Measurements from ENCODE around the gene RAB7A. TPM values are rescaled to one million over a fixed set of nuclear protein-coding genes. Genes with fewer than 3 reads are reported as not detected.
A peak's percentile ranks its signal among the peaks of the same experiment; 100 is the strongest.

Gene RAB7A
- total and polyA plus RNA-seq, 4 experiments from 2014 or later = 141 to 269 (median 168) TPM

- no peaks in the 10 kb centered on the region for H3K27me3 ChIP-seq (ENCODE audit: insufficient read depth, low read length)
- Mint-ChIP-seq H3K27ac (peak overlapping the region in 4 of 7 donors; percentile 5 to 69 (median 17)), H3K4me3 (peak overlapping the region in 4 of 8 donors; percentile 12 to 49 (median 42)), H3K27me3 (no peaks in the 10 kb centered on the region), H3K4me1 (peaks cover 48 to 82% (median 66%) of the 10 kb centered on the region in 4 donors), H3K9me3 (no peaks in the 10 kb centered on the region), H3K36me3 (peaks cover 9 to 22% of the 10 kb centered on the region in 2 donors)
- ChIA-PET CTCF (ENCODE audit: partially characterized antibody) (no interaction called here), POLR2A (ENCODE audit: partially characterized antibody) (no interaction called here)
- H3K4me3 ChIP-seq (ENCODE audit: low read length in 2 of 2) = no peak overlapping the region
- no peaks in the 10 kb centered on the region for H3K9me3 ChIP-seq (ENCODE audit: control insufficient read depth in 1 of 2, low read length in 2 of 2)
- intact Hi-C loops (cut with micrococcal nuclease) = no loop called here
- H3K27ac ChIP-seq (ENCODE audit: low read depth, low read length) = no peak overlapping the region
- no peak for DNase-seq
- no peaks in the 10 kb centered on the region for H3K36me3 ChIP-seq (ENCODE audit: insufficient read depth, low read length)
- H3K4me1 ChIP-seq (ENCODE audit: insufficient read depth, low read length) = peaks cover 51% of the 10 kb centered on the region
Observed at GRCh38 chr3:128775241-128775640, 49.3 kb downstream of the RAB7A start.

- no peaks in the 10 kb centered on the region for H3K9me3 Mint-ChIP-seq
- no peaks in the 10 kb centered on the region for H3K36me3 ChIP-seq (ENCODE audit: insufficient read depth, low read length)
- CTCF ChIA-PET (ENCODE audit: partially characterized antibody) = no interaction called here
- no peak for DNase-seq
- POLR2A ChIA-PET (ENCODE audit: partially characterized antibody) = no interaction called here
- H3K4me1 ChIP-seq (ENCODE audit: insufficient read depth, low read length) = peaks cover 53% of the 10 kb centered on the region
- peaks cover 9 to 22% of the 10 kb centered on the region in 2 donors for H3K36me3 Mint-ChIP-seq
- no peak overlapping the region for H3K4me3 ChIP-seq (ENCODE audit: low read length in 2 of 2)
- H3K4me1 Mint-ChIP-seq = peaks cover 47 to 82% (median 65%) of the 10 kb centered on the region in 4 donors
- H3K27ac ChIP-seq (ENCODE audit: low read depth, low read length) = no peak overlapping the region
- peak overlapping the region in 2 of 7 donors; percentile 3 to 71 for H3K27ac Mint-ChIP-seq
- H3K9me3 ChIP-seq (ENCODE audit: control insufficient read depth in 1 of 2, low read length in 2 of 2) = no peaks in the 10 kb centered on the region
- H3K27me3 ChIP-seq (ENCODE audit: insufficient read depth, low read length) = no peaks in the 10 kb centered on the region
- H3K4me3 Mint-ChIP-seq = peak overlapping the region in 2 of 8 donors; percentile 35 to 57
- intact Hi-C loops (cut with micrococcal nuclease) = no loop called here
- no peaks in the 10 kb centered on the region for H3K27me3 Mint-ChIP-seq
Observed at GRCh38 chr3:128775906-128776542, 50.0 kb downstream of the RAB7A start.

DNA sequence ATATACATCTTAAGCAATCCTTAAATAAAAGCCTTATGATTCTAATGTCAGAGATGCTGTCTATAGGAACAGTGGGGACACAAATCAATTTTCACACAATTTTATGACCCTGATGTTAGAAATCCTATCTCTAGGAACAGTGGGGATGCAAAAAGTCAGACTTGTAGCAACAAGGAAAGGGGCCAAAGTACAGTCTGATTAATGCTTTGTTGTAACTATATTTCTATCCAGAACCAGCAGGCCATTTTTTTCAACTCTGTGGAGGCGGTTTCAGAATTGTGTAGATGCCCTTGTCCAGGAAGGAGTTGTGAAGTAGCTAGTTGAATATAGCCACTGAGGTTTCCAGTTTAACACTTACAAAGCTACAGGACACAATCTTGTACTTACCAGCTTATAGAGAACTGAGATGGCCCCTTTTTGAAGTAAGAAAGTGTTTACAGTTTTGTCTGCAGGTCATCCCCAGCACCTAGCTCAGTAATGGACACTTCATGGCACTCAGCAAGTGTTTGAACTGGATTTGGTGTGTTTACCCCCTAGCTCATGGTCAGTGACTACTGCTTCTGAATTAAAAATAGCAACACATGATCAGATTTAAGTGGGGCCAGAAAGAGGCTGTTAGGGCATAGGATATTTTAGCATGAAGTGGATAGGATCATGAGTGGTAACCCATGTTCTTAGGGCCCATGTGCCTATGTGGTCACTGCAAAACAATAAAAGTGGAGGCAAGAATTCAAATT is 54.3 kb downstream of the RAB7A start:
- H3K4me3 Mint-ChIP-seq = no peak overlapping the region

GRCh38 chr3:128781164-128781563 is 55.2 kb downstream of the RAB7A start:
- Histone ChIP-seq H3K27me3 (ENCODE audit: insufficient read depth, low read length) (no peaks in the 10 kb centered on the region), H3K4me3 (ENCODE audit: low read length in 2 of 2) (no peak overlapping the region), H3K9me3 (ENCODE audit: control insufficient read depth in 1 of 2, low read length in 2 of 2) (no peaks in the 10 kb centered on the region), H3K4me1 (ENCODE audit: insufficient read depth, low read length) (peaks cover 58% of the 10 kb centered on the region), H3K27ac (ENCODE audit: low read depth, low read length) (no peak overlapping the region), H3K36me3 (ENCODE audit: insufficient read depth, low read length) (no peaks in the 10 kb centered on the region)
- Mint-ChIP-seq H3K9me3 (no peaks in the 10 kb centered on the region), H3K4me1 (peaks cover 52 to 87% (median 71%) of the 10 kb centered on the region in 4 donors), H3K27ac (peak overlapping the region in 6 of 7 donors; percentile 1 to 67 (median 56)), H3K27me3 (no peaks in the 10 kb centered on the region), H3K4me3 (no peak overlapping the region), H3K36me3 (peaks cover 5 to 6% of the 10 kb centered on the region in 2 donors)
- intact Hi-C loops (cut with micrococcal nuclease) = no loop called here
- POLR2A ChIA-PET (ENCODE audit: partially characterized antibody) = interaction anchor here (0.6 to 1.1 kb wide), 2 partner anchors 14 to 110 kb away, joined by 3 read pairs; no protein-coding TSS in a partner anchor
- no peak for DNase-seq
- CTCF ChIA-PET (ENCODE audit: partially characterized antibody) = interaction anchor here (1.1 to 3.7 kb wide), 4 partner anchors 12 to 100 kb away, joined by 3 to 25 read pairs (median 18); no protein-coding TSS in a partner anchor

More for the DNA sequence above, 54.3 kb downstream of the RAB7A start:
- CTCF ChIA-PET (ENCODE audit: partially characterized antibody) = interaction anchor here (1.1 to 3.7 kb wide), 8 partner anchors 9 to 99 kb away, joined by 3 to 25 read pairs (median 6); no protein-coding TSS in a partner anchor
- Mint-ChIP-seq H3K9me3 (no peaks in the 10 kb centered on the region), H3K27me3 (no peaks in the 10 kb centered on the region), H3K36me3 (peaks cover 5 to 6% of the 10 kb centered on the region in 2 donors), H3K27ac (peak overlapping the region in 6 of 7 donors; percentile 6 to 88 (median 63)), H3K4me1 (peaks cover 54 to 90% (median 73%) of the 10 kb centered on the region in 4 donors)
- Histone ChIP-seq H3K4me3 (ENCODE audit: low read length in 2 of 2) (no peak overlapping the region), H3K27me3 (ENCODE audit: insufficient read depth, low read length) (no peaks in the 10 kb centered on the region), H3K4me1 (ENCODE audit: insufficient read depth, low read length) (peaks cover 62% of the 10 kb centered on the region), H3K36me3 (ENCODE audit: insufficient read depth, low read length) (no peaks in the 10 kb centered on the region), H3K27ac (ENCODE audit: low read depth, low read length) (no peak overlapping the region), H3K9me3 (ENCODE audit: control insufficient read depth in 1 of 2, low read length in 2 of 2) (no peaks in the 10 kb centered on the region)
- POLR2A ChIA-PET (ENCODE audit: partially characterized antibody) = interaction anchor here (3.3 kb wide), 1 partner anchor 8 kb away, joined by 11 read pairs; no protein-coding TSS in a partner anchor
- intact Hi-C loops (cut with micrococcal nuclease) = no loop called here
- DNase-seq = no peak

DNA sequence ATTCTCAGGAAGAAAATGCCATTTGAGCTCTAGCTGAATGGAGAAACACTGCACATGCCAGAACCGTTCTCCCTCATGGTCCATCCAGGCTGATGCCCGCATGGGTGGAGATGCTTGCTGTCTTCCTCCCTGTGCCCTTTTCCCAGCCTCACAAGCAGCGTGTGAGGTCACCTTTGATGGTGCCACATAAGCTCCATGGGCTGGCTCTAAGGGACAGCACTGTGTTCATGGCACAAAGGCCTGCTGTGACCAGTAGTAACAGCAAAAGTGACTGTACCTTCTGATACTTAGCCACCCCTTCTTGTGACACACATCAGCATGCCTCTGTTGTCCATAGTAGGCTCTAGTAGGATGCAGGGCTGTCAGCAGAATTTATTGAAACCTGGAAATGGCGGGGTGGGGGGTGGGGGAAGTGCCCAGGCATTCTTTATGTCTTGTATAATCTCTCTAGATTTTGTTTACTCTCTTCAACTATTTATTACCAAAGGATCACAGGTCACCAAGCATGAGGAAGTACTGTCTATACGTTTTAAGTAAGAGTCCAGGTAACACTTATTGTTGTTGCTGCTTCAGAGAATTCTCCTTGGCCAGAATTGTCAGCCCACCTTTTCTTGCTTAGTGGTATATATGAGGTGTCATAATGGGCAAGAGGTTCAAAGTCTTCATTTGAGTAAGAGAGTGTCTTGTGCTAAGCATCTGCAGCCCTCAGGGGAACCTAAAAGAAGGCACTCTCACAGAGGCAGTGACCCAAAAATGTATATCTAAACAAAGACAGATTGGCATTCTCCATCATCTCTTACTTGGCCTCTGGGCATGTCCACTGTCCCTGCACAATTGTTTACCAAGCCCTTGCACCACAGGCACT is 56.5 kb downstream of the RAB7A start:
- H3K36me3 ChIP-seq (ENCODE audit: insufficient read depth, low read length) = no peaks in the 10 kb centered on the region
- Mint-ChIP-seq H3K4me1 (peaks cover 55 to 87% (median 74%) of the 10 kb centered on the region in 4 donors), H3K27ac (peak overlapping the region in 6 of 7 donors; percentile 31 to 74 (median 58)), H3K36me3 (peaks cover 0 to 2% of the 10 kb centered on the region in 2 donors), H3K27me3 (no peaks in the 10 kb centered on the region), H3K4me3 (no peak overlapping the region), H3K9me3 (no peaks in the 10 kb centered on the region)
- peaks cover 62% of the 10 kb centered on the region for H3K4me1 ChIP-seq (ENCODE audit: insufficient read depth, low read length)
- ChIA-PET CTCF (ENCODE audit: partially characterized antibody) (interaction anchor here (2.8 to 3.6 kb wide), 2 partner anchors 12 to 64 kb away, joined by 15 to 20 read pairs; no protein-coding TSS in a partner anchor), POLR2A (ENCODE audit: partially characterized antibody) (no interaction called here)
- H3K4me3 ChIP-seq (ENCODE audit: low read length in 2 of 2) = no peak overlapping the region
- H3K27ac ChIP-seq (ENCODE audit: low read depth, low read length) = no peak overlapping the region
- DNase-seq = peak in 1 of 5 donors; percentile 17
- intact Hi-C loops (cut with micrococcal nuclease) = no loop called here
- no peaks in the 10 kb centered on the region for H3K27me3 ChIP-seq (ENCODE audit: insufficient read depth, low read length)
- H3K9me3 ChIP-seq (ENCODE audit: control insufficient read depth in 1 of 2, low read length in 2 of 2) = no peaks in the 10 kb centered on the region

DNA sequence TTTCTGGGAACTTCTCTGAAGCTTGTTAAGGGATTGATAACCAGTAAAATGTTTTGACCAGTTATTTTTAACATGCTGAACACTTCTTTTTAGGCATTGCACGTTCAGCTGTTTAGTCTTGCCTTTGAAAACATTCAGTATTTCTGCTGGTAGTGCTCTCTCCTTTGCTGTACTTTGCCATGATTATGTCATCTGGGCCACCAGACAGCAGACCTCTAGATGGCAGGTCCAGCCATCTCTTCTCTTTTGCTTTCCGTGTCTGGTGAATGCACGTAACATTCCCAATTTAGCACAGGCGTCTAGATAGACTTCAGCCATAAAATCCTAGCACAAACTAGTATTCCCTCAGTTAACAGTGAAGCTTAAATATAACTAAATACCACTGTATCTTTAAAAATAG is 57.8 kb downstream of the RAB7A start:
- no peaks in the 10 kb centered on the region for H3K27me3 Mint-ChIP-seq
- Histone ChIP-seq H3K4me3 (ENCODE audit: low read length in 2 of 2) (no peak overlapping the region), H3K4me1 (ENCODE audit: insufficient read depth, low read length) (peaks cover 66% of the 10 kb centered on the region), H3K27me3 (ENCODE audit: insufficient read depth, low read length) (no peaks in the 10 kb centered on the region), H3K36me3 (ENCODE audit: insufficient read depth, low read length) (no peaks in the 10 kb centered on the region), H3K27ac (ENCODE audit: low read depth, low read length) (no peak overlapping the region), H3K9me3 (ENCODE audit: control insufficient read depth in 1 of 2, low read length in 2 of 2) (no peaks in the 10 kb centered on the region)
- peaks cover 59 to 87% (median 77%) of the 10 kb centered on the region in 4 donors for H3K4me1 Mint-ChIP-seq
- peak overlapping the region; percentile 36 to 89 (median 66) for H3K27ac Mint-ChIP-seq
- CTCF ChIA-PET (ENCODE audit: partially characterized antibody) = interaction anchor here (0.6 to 3.3 kb wide), 7 partner anchors 12 to 103 kb away, joined by 3 to 43 read pairs (median 4); no protein-coding TSS in a partner anchor
- DNase-seq = no peak
- H3K4me3 Mint-ChIP-seq = no peak overlapping the region
- H3K9me3 Mint-ChIP-seq = no peaks in the 10 kb centered on the region
- H3K36me3 Mint-ChIP-seq = peaks cover 0 to 2% of the 10 kb centered on the region in 2 donors
- POLR2A ChIA-PET (ENCODE audit: partially characterized antibody) = interaction anchor here (0.7 kb wide), 1 partner anchor 16 kb away, joined by 3 read pairs; no protein-coding TSS in a partner anchor
- intact Hi-C loops (cut with micrococcal nuclease) = loop anchor here (1.0 kb wide), 2 partner anchors 63 to 140 kb away; no protein-coding TSS in a partner anchor

All from CD4-positive, alpha-beta memory T cell (primary cell).